Peyer's patch (tissue), 4 donors: Measurements from ENCODE around the gene DTWD2.
"Not testable (repeated sequence)": the region's sequence is repeated elsewhere in the genome, so short reads cannot be mapped to it uniquely, and the experiment has no call there.

Experiments
- CTCF ChIP-seq, 6 experiments: fragments of 450-650 bp in 4 of 6; fragments of 200-600 bp in 2 of 6; sonication (generic) in 1 of 6; IDR thresholded peaks; one replicate each; pipeline ENCODE4 v1.5.1; 2017 to 2019; ENCODE audit warnings: antibody characterized with exemption in 6 of 6, mild to moderate bottlenecking in 3 of 6, moderate library complexity in 1 of 6
- POLR2A ChIP-seq, 2 donors: fragments of 450-650 bp; IDR thresholded peaks; one replicate each; pipeline ENCODE4 v1.5.1; 2017; ENCODE audit warnings: antibody characterized with exemption in 2 of 2, mild to moderate bottlenecking in 2 of 2, moderate library complexity in 2 of 2

GRCh38 chr5:118876852-118877251 lies 111.5 kb downstream of the DTWD2 start:
- TF ChIP-seq CTCF, POLR2A (IDR thresholded peaks at IDR 0.05): not testable (repeated sequence)
